SU-DHL-6 (cell line): Measurements from ENCODE around the gene STUB1.

Experiments used
- EZH2phosphoT487 ChIP-seq: fragments of 200-600 bp; sonication (generic), shearing (Covaris generic); conservative IDR thresholded peaks from 2 replicates; pipeline ENCODE4 v1.6.1; 2018; ENCODE audit warnings: mild to moderate bottlenecking, antibody characterized with exemption, low read length, moderate library complexity, mixed read lengths
- TF ChIP-seq, protein P1 (sequence below): fragments of 200-600 bp; sonication (generic); IDR thresholded peaks from one replicate; pipeline ENCODE4 v1.5.1; 2017; ENCODE audit warnings: antibody characterized with exemption, mild to moderate bottlenecking, low read length, moderate library complexity; ENCODE audit not compliant: insufficient read depth, poor library complexity, severe bottlenecking

DNA sequence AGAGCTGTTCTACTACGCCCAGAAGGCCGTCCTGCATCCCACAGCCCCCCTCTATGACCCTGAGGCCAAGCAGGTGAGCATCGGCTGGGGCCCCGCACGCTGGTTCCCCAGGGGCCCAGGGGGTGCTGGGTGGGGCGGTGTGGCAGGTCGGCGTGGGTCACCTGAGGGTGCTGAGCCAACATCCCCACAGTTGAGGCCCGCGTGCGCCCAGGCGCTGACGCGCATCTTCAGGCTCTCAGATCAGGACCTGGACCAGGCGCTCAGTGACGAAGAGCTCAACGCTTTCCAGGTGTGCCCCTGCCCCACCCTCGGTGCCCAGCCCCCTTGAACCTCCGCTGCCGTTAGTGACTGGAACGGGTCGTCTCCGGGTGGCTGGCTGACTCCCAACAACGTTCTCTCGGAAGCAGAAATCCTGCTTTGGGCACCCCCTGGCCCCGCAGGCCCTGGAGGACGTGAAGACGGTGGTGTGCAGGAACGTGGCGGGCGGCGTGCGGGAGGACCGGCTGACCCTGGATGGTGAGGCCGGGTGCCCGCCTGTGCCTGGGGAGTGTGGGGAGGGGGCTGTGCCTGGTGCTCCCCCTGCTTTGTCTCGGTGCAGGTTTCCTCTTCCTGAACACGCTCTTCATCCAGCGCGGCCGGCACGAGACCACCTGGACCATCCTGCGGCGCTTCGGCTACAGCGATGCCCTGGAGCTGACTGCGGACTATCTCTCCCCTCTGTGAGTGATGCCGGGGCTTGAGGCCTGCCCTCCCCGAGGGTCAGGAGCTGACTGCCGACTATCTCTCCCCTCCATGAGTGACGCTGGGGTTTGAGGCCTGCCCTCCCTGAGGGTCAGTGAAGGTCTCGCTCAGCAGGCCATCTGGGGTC lies 9.5 kb upstream of the STUB1 start:
- TF ChIP-seq, protein P1, sequence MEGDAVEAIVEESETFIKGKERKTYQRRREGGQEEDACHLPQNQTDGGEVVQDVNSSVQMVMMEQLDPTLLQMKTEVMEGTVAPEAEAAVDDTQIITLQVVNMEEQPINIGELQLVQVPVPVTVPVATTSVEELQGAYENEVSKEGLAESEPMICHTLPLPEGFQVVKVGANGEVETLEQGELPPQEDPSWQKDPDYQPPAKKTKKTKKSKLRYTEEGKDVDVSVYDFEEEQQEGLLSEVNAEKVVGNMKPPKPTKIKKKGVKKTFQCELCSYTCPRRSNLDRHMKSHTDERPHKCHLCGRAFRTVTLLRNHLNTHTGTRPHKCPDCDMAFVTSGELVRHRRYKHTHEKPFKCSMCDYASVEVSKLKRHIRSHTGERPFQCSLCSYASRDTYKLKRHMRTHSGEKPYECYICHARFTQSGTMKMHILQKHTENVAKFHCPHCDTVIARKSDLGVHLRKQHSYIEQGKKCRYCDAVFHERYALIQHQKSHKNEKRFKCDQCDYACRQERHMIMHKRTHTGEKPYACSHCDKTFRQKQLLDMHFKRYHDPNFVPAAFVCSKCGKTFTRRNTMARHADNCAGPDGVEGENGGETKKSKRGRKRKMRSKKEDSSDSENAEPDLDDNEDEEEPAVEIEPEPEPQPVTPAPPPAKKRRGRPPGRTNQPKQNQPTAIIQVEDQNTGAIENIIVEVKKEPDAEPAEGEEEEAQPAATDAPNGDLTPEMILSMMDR = no peak
- no peak for TF ChIP-seq EZH2phosphoT487
